Vagina (tissue), 2 donors: Measurements from ENCODE around the gene CLASP2.

Experiments
- CTCF ChIP-seq, 3 experiments: fragments of 450-650 bp in 2 of 3; fragments of 200-600 bp in 1 of 3; sonication (generic) in 1 of 3; IDR thresholded peaks; one replicate each; pipeline ENCODE4 v1.5.1; 2017 to 2019; ENCODE audit warnings: antibody characterized with exemption in 3 of 3, mild to moderate bottlenecking in 2 of 3, moderate library complexity in 2 of 3
- POLR2A ChIP-seq, 2 donors: fragments of 450-650 bp; IDR thresholded peaks; one replicate each; pipeline ENCODE4 v1.6.1; 2017; ENCODE audit warnings: antibody characterized with exemption in 2 of 2, mild to moderate bottlenecking in 2 of 2, moderate library complexity in 2 of 2
- POLR2AphosphoS5 ChIP-seq, 2 donors: sonication (generic); formaldehyde crosslinking; IDR thresholded peaks; one replicate each; pipeline ENCODE4 v1.9.0; 2017; ENCODE audit warnings: antibody characterized with exemption in 2 of 2, mild to moderate bottlenecking in 2 of 2, low read depth in 1 of 2; ENCODE audit not compliant: insufficient read depth in 1 of 2

GRCh38 chr3:33513262-33513863, 204.7 kb downstream of the CLASP2 start:
- TF ChIP-seq CTCF (IDR thresholded peaks at IDR 0.05) (no peak), POLR2A (IDR thresholded peaks at IDR 0.05) (no peak), POLR2AphosphoS5 (IDR thresholded peaks at IDR 0.05; ENCODE audit: insufficient read depth in 1 of 2, low read depth in 1 of 2) (no peak)
